Activated CD8-positive, alpha-beta memory T cell treated with anti-CD3 and anti-CD28 coated beads, Interleukin-2, amount 50 U/mL, for 1 hour (primary cell): ENCODE data around the gene FBXW10B.
"Not testable (repeated sequence)": the region's sequence is repeated elsewhere in the genome, so short reads cannot be mapped to it uniquely, and the experiment has no call there.

Experiments used
- DNase-seq: peaks from one replicate; pipeline ENCODE4 v3.0.0-alpha.2; 2020; ENCODE audit errors: extremely low read depth

Gene FBXW10B

GRCh38 chr17:15630930-15631453 lies 11.5 kb upstream of the FBXW10B start:
- not testable (repeated sequence) for DNase-seq

DNA sequence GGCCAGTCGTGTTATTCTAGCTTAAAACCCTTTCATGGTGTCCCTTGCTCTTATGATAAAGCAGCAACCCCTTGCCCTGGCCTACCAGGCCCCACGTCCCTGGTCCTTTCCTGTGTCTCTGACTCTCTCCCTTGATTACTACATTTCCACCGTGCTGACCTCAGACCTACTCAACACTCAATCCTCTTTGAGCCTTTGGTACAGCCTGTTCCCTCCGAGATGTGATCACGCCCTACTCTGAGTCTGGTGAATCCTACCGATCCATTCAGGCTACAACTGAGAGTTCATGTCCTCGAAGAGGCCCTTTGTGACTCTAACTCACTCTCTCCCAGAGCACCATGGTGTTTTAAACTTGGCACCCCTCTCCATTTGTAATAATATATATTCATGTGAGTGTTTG lies 10.5 kb upstream of the FBXW10B start:
- not testable (repeated sequence) for DNase-seq

DNA sequence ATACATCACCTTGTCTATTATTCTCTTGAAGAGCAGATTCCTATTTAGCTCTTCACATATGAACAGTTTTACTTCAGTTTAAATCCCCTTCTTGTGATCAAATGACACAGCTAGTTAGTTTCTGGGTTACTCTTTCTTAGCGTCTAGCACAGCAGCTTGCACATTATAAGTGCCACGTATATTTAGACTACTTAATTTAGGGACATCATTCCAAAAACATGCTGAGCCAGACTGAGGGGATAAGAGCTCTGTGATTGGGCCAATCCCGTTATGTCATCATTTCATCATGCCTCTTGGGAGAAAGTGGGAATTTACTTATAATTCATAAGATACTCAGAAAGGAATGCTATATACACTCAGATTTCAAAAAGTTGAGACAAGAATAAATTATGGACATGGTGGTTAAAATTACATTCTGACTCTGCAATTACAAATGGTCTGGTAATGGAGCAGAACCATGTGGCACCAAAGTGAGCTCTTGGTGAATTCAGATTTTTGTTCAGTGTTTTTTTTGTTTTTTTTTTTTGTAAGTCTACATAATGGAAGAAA lies 4.2 kb upstream of the FBXW10B start:
- not testable (repeated sequence) for DNase-seq

GRCh38 chr17:15623255-15623654 lies 3.8 kb upstream of the FBXW10B start:
- DNase-seq = not testable (repeated sequence)

DNA sequence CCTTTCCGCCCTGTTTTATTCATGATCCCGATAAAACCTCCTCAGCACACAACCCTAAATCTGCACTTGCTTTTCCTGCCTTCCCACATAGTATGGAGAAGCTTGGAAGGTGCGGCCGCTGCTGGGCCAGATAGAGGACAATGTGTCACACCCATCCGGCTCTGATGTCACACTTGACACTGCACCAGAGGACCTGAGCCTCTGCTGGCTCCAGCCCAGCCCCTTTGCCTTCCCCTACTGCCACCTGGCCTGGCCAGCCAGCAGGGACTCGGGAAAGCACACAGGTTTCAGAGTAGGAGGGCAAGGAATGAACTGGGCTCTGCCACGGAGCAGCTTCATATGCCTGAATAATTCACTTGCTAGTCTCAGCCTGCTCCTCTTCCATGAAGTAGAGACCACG lies 2.6 kb upstream of the FBXW10B start:
- not testable (repeated sequence) for DNase-seq

GRCh38 chr17:15616828-15617227 lies 2.7 kb downstream of the FBXW10B start:
- DNase-seq = not testable (repeated sequence)

DNA sequence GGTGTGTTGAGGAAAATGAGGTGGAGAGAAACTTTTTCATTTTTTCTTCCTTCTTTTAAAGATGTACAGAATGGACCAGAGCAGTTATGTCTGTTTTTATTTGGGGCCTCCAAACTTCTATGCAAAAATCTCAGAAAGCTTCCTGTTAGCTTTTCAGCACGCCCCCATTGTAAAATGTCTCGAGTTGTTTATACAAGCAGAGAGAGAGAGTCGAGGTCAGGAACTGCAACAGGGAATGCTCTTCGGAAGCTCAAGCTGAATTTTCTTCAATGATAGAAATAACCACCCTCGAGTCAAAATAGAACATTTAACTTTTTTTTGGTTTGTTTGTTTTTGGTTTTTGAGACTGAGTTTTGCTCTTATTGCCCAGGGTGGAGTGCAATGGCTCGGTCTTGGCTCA lies 3.7 kb downstream of the FBXW10B start:
- not testable (repeated sequence) for DNase-seq

- DNase-seq = not testable (repeated sequence)
These were observed 6.4 kb downstream of the FBXW10B start for GRCh38 chr17:15613111-15613510.

DNA sequence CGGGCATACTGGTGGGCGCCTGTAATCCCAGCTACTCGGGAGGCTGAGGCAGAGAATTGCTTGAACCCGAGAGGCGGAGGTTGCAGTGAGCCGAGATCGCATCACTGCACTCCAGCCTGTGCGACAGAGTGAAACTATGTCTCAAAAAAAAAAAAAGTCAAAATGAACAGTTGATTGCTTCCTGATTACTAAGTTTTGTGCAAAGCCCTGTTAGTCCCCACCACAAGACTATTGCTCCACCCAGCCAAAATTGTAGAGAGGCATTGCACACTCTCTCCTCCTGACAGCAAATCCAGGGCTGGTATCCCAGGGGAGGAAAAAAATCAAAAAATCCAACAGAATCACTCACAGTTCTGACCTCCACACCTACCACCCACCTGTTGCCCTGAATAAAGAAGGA lies 26.5 kb downstream of the FBXW10B start:
- DNase-seq = not testable (repeated sequence)

DNA sequence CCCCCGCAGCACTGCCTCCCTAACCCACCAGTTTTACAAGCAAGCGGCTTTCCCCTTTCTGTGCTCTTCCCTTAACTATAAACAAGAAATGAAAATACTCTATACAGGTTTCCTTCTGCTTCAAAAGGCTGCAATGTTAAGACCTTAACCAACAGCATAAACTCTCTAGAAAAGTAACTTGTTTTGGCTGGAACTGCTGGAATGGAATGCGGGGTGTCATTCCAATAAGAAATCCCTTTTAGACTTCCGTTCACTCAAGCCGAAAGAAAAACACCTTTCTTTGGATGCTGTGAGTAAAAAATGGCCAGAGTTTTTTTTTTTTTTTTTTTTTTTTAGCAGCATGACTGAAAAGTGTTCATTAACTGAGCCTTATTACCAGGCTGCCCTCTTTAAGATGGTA lies 27.5 kb downstream of the FBXW10B start:
- DNase-seq = not testable (repeated sequence)

DNA sequence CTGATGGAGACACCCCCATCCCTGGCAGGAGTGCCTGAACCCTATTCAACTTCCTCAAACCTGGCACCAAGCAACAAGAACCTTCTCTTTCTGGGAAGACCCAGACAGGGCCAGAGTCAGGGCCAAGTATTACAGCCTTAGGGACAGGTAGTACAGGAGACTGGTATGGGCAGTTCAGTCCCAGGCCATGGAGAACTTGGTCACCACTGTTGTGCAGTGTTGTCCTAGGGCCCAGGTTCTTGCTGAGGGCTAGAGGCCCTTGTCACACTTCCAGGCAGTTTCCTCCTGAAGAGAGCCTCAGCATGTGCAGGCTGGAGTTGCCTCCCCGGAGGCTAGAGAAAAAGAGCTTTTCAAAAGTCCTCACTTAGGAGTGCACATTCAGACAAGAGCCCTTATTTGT lies 28.7 kb downstream of the FBXW10B start:
- not testable (repeated sequence) for DNase-seq

DNA sequence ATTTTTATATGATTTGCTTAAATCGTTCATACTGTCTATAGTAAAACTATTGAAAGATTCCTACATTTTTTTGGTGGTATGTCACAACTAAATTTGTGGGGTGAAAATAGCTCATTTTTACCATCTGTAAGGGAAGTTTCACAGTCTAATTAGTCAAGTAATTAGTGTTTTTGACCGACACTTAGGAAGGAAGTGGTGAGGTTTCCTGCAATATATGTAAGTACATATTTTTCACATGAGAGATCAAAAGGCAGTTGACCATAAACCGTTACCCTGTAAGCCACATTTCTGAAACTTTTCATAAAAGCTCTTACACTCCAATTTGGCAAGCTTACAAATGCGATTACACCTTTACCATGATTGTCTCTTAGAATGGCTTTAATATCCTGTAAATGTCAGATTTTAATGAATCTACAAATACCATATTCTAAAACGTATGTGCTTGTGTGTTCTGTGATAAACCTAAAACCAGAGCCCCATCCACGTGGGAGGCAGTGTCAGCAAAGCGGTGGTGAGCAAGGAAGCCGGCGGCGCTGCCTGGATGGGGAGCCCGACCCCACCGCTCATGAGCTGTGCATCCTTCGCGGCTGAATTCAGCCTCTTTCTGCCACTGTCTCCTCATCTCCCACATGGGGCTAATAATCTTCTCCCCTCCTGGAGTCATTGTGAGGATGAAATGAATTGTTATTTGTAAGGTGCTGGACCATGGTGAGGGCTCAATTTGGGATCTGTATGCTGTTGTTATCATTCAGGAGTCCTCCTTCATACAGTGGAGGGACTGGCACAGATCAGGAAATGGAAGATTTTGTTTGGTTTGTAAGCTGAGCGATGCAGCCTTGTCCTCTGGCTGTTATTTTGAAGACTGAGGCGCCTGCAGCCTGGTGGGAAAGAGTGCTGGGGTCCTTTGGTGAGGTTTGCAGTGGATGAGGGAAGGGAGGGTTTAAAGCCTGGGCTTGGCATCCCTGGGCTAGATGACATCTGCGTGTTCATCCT lies 29.7 kb downstream of the FBXW10B start:
- DNase-seq = not testable (repeated sequence)

- DNase-seq = not testable (repeated sequence)
These were observed 31.5 kb downstream of the FBXW10B start for GRCh38 chr17:15588017-15588416.

DNA sequence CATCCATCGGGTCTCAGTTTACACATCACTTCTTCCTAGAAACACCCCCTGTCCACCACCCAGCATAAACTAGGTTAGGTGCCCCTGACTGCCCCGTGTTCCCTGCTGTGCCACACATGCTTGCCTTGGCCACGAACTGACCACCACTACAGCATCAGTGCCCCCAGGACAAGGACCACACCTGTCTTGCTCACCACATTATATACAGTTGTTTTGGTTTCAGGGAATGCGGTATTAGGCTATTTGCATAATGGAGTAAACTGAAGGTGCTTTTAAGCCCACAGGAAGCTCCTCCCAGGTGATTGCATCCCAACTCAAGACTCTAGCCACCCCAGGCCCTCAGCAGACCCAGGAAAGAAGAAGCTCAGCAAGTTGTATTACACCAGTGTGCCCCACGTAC lies 36.2 kb downstream of the FBXW10B start:
- not testable (repeated sequence) for DNase-seq

DNA sequence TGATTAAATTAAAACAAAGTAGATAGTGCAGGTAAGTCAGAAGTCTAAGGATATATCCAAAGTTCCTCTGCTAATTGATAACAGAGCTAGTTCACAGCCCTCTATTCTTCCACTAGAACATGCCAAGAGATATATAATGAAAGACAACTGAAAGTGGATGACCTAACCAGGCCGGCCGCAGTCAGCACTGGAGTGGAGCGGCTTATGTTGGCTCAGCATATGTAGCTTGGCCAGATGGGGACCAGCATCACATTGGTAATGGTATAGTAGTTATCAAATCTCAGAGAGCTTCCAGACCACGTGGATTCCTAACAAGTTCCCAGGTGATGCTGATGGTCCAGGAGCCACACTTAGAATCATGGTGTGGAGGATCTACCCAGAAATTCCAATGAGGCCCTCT lies 38.0 kb downstream of the FBXW10B start:
- DNase-seq = not testable (repeated sequence)

GRCh38 chr17:15576848-15577247 lies 42.7 kb downstream of the FBXW10B start:
- DNase-seq = not testable (repeated sequence)

GRCh38 chr17:15574660-15575059 lies 44.8 kb downstream of the FBXW10B start:
- not testable (repeated sequence) for DNase-seq

GRCh38 chr17:15573870-15574269 lies 45.6 kb downstream of the FBXW10B start:
- DNase-seq = not testable (repeated sequence)
